GM23338 (cell line): ENCODE results near the gene TNS3. TPM values are rescaled to one million over a fixed set of nuclear protein-coding genes. Genes with fewer than 3 reads are reported as not detected.

Experiments used
- ATAC-seq: fragments of 200-7000 bp; cut with Tn5 transposase; 3 replicates; pipeline ENCODE4 v1.9.1; 2020
- DNase-seq: peaks from one replicate; pipeline ENCODE4 v3.0.0-alpha.2; 2015; ENCODE audit warnings: low spot score
- H2AFZ ChIP-seq: fragments of 200-600 bp; sonication (generic); 2 replicates; pipeline ENCODE4 v1.8.0; 2016; ENCODE audit warnings: antibody characterized with exemption, mild to moderate bottlenecking, moderate library complexity
- H3F3A ChIP-seq: fragments of 200-600 bp; sonication (generic); replicated peaks from 2 replicates; pipeline ENCODE4 v1.8.0; 2017; ENCODE audit warnings: antibody characterized with exemption, mixed run types, low read depth
- H3K27ac ChIP-seq: fragments of 200-600 bp; sonication (generic); 2 replicates; pipeline ENCODE4 v1.6.1; 2016; ENCODE audit warnings: low read depth
- H3K27me3 ChIP-seq: fragments of 200-600 bp; sonication (generic); 2 replicates; pipeline ENCODE4 v1.8.0; 2016; ENCODE audit warnings: mild to moderate bottlenecking, mixed run types, moderate library complexity; ENCODE audit not compliant: insufficient read depth
- H3K36me3 ChIP-seq: fragments of 200-600 bp; sonication (generic); 2 replicates; pipeline ENCODE4 v1.8.0; 2016; ENCODE audit warnings: mild to moderate bottlenecking; ENCODE audit not compliant: insufficient read depth
- H3K4me1 ChIP-seq: fragments of 200-600 bp; sonication (generic); 2 replicates; pipeline ENCODE4 v1.8.0; 2016; ENCODE audit warnings: mild to moderate bottlenecking, moderate library complexity; ENCODE audit not compliant: insufficient read depth
- H3K4me2 ChIP-seq: fragments of 200-600 bp; sonication (generic); 2 replicates; pipeline ENCODE4 v1.7.1; 2017; ENCODE audit warnings: mixed run types
- H3K4me3 ChIP-seq: fragments of 200-600 bp; sonication (generic); 2 replicates; pipeline ENCODE4 v1.6.1; 2016; ENCODE audit warnings: mixed run types
- H3K79me2 ChIP-seq: fragments of 200-600 bp; sonication (generic); replicated peaks from 2 replicates; pipeline ENCODE4 v1.8.0; 2017; ENCODE audit warnings: mild to moderate bottlenecking; ENCODE audit not compliant: insufficient read depth
- H3K9me2 ChIP-seq: fragments of 200-600 bp; sonication (generic); 2 replicates; pipeline ENCODE4 v1.8.0; 2017; ENCODE audit not compliant: insufficient read depth
- H4K20me1 ChIP-seq: fragments of 200-600 bp; sonication (generic); replicated peaks from 2 replicates; pipeline ENCODE4 v1.8.0; 2017; ENCODE audit warnings: mild to moderate bottlenecking; ENCODE audit not compliant: insufficient read depth
- H3K27ac Mint-ChIP-seq: 2 replicates; pipeline ENCODE4 v1.8.0; 2020; ENCODE audit warnings: inconsistent platforms, mild to moderate bottlenecking, moderate library complexity, mixed read lengths
- H3K27me3 Mint-ChIP-seq: 3 replicates; pipeline ENCODE4 v1.8.0; 2022; ENCODE audit warnings: low read depth, mild to moderate bottlenecking, moderate library complexity, mixed read lengths, inconsistent platforms; ENCODE audit not compliant: insufficient read depth, poor library complexity
- H3K36me3 Mint-ChIP-seq: 3 replicates; pipeline ENCODE4 v1.8.0; 2021; ENCODE audit warnings: low read depth, mild to moderate bottlenecking, inconsistent platforms, moderate library complexity, mixed read lengths
- H3K4me1 Mint-ChIP-seq: 3 replicates; pipeline ENCODE4 v1.8.0; 2020; ENCODE audit warnings: mild to moderate bottlenecking, inconsistent platforms, mixed read lengths
- H3K4me3 Mint-ChIP-seq: 3 replicates; pipeline ENCODE4 v1.8.0; 2021; ENCODE audit warnings: moderate library complexity, mild to moderate bottlenecking, inconsistent platforms, mixed read lengths
- H3K9me3 Mint-ChIP-seq: 3 replicates; pipeline ENCODE4 v1.8.0; 2020; ENCODE audit warnings: moderate library complexity, mild to moderate bottlenecking, inconsistent platforms, mixed read lengths
- CREB1 ChIP-seq: fragments of 250-450 bp; sonication (Bioruptor Pico); IDR thresholded peaks from 2 replicates; pipeline ENCODE4 v1.5.0; 2020; ENCODE audit warnings: low read depth, mild to moderate bottlenecking, moderate library complexity
- CTCF ChIP-seq, 2 experiments: fragments of 200-600 bp in 1 of 2; sonication (generic) in 1 of 2; conservative IDR thresholded peaks; 2 replicates each; pipeline versions ENCODE4 v1.5.1 to v1.6.1; 2016 to 2017; ENCODE audit warnings: antibody characterized with exemption in 2 of 2, low read depth in 2 of 2, mild to moderate bottlenecking in 2 of 2, moderate library complexity in 1 of 2
- ETS1 ChIP-seq: IDR thresholded peaks from 2 replicates; pipeline ENCODE4 v1.6.1; 2016; ENCODE audit warnings: antibody characterized with exemption
- EZH2 ChIP-seq: fragments of 200-600 bp; sonication (generic); IDR thresholded peaks from one replicate; pipeline ENCODE4 v1.8.0; 2017; ENCODE audit warnings: antibody characterized with exemption, mild to moderate bottlenecking, low read depth; ENCODE audit not compliant: unreplicated experiment
- EZH2phosphoT487 ChIP-seq: fragments of 200-600 bp; sonication (generic); IDR thresholded peaks from one replicate; pipeline ENCODE4 v1.8.1; 2018; ENCODE audit warnings: antibody characterized with exemption; ENCODE audit not compliant: unreplicated experiment
- JUNB ChIP-seq: IDR thresholded peaks from one replicate; pipeline ENCODE4 v1.6.1; 2016; ENCODE audit warnings: antibody characterized with exemption; ENCODE audit not compliant: unreplicated experiment
- NANOG ChIP-seq: IDR thresholded peaks from 2 replicates; pipeline ENCODE4 v1.6.1; 2016; ENCODE audit warnings: antibody characterized with exemption, borderline replicate concordance
- POLR2AphosphoS5 ChIP-seq: IDR thresholded peaks from 2 replicates; pipeline ENCODE4 v1.6.1; 2016; ENCODE audit warnings: antibody characterized with exemption, low read depth
- REST ChIP-seq: IDR thresholded peaks from one replicate; pipeline ENCODE4 v1.6.1; 2018; ENCODE audit warnings: antibody characterized with exemption; ENCODE audit not compliant: unreplicated experiment
- STAT1 ChIP-seq: IDR thresholded peaks from one replicate; pipeline ENCODE4 v1.6.1; 2016; ENCODE audit warnings: antibody characterized with exemption; ENCODE audit not compliant: unreplicated experiment
- ZNF114 ChIP-seq: fragments of 250-450 bp; sonication (Bioruptor Pico); IDR thresholded peaks from 2 replicates; pipeline ENCODE4 v1.5.0; 2020; ENCODE audit warnings: mild to moderate bottlenecking, moderate library complexity
- ZNF331 ChIP-seq: fragments of 250-450 bp; sonication (Bioruptor Pico); IDR thresholded peaks from 2 replicates; pipeline ENCODE4 v1.5.0; 2020; ENCODE audit warnings: low read depth, mild to moderate bottlenecking, moderate library complexity
- ZNF462 ChIP-seq: fragments of 250-450 bp; sonication (Bioruptor Pico); IDR thresholded peaks from 2 replicates; pipeline ENCODE4 v1.5.0; 2020; ENCODE audit warnings: mild to moderate bottlenecking, moderate library complexity
- polyA plus RNA-seq: library from polyadenylated mRNA; unstranded; fragments of >200 nt; fragmentation: Nextera tagmentation; extraction: Ambion mirVana; gene quantifications from 2 replicates; pipeline ENCODE4 v1.2.1, GENCODE V29; 2016
- total RNA-seq: library from RNA; depleted of rRNA; stranded (reverse); fragments of >200 nt; shearing (Covaris generic); gene quantifications from 2 replicates; pipeline ENCODE4 v1.2.3, GENCODE V29; 2014

Gene TNS3
- total and polyA plus RNA-seq, 2 experiments from 2014 or later = 6.2 to 28.7 TPM

GRCh38 chr7:47461746-47462145 lies 120.2 kb downstream of the TNS3 start:
- Mint-ChIP-seq H3K36me3 (no peaks in the 10 kb centered on the region), H3K27me3 (peaks cover 3% of the 10 kb centered on the region), H3K4me3 (no peak overlapping the region), H3K4me1 (peaks cover 4% of the 10 kb centered on the region; the same call in 1 of the 3 replicates), H3K9me3 (no peaks in the 10 kb centered on the region), H3K27ac (no peak overlapping the region)
- H3K27ac ChIP-seq = no peak overlapping the region
- DNase-seq = no peak
- H3K4me2 ChIP-seq = no peak overlapping the region
- no peaks in the 10 kb centered on the region; the same call in 1 of the 2 replicates for H4K20me1 ChIP-seq
- no peaks in the 10 kb centered on the region for H3K36me3 ChIP-seq
- no peaks in the 10 kb centered on the region for H3K27me3 ChIP-seq
- ATAC-seq = no peak
- no peak for TF ChIP-seq ZNF331 (CRISPR knock-in tag)
- TF ChIP-seq ETS1 = no peak
- TF ChIP-seq EZH2phosphoT487 = no peak
- TF ChIP-seq REST = no peak
- TF ChIP-seq NANOG = no peak
- TF ChIP-seq JUNB = no peak
- TF ChIP-seq STAT1 = no peak
- TF ChIP-seq ZNF114 (CRISPR knock-in tag) = no peak
- no peak for TF ChIP-seq EZH2
- no peak for TF ChIP-seq CREB1 (CRISPR knock-in tag)
- TF ChIP-seq CTCF (conservative IDR thresholded peaks at IDR 0.05; ENCODE audit: low read depth in 2 of 2) = no peak
- TF ChIP-seq ZNF462 (CRISPR knock-in tag) = no peak
- TF ChIP-seq POLR2AphosphoS5 = no peak
- no peaks in the 10 kb centered on the region for H3K79me2 ChIP-seq
- H3K4me3 ChIP-seq = no peak overlapping the region
- no peaks in the 10 kb centered on the region for H3F3A ChIP-seq
- H3K4me1 ChIP-seq = no peaks in the 10 kb centered on the region
- no peak overlapping the region for H2AFZ ChIP-seq
- H3K9me2 ChIP-seq = no peaks in the 10 kb centered on the region
